Measurements from ENCODE around the gene RPL35.

Gene RPL35

GRCh38 chr9:124877021-124877782 lies 15.4 kb upstream of the RPL35 start:
- no peak for DNase-seq (ENCODE audit: low spot score)

- no peak for DNase-seq (ENCODE audit: low spot score)
Observed at GRCh38 chr9:124875501-124875900, 13.7 kb upstream of the RPL35 start.

- peak; percentile 64 for DNase-seq (ENCODE audit: low spot score)
Observed at GRCh38 chr9:124873664-124874063, 11.9 kb upstream of the RPL35 start.

- DNase-seq (ENCODE audit: low spot score): no peak
Observed at GRCh38 chr9:124871156-124871561, 9.4 kb upstream of the RPL35 start.

GRCh38 chr9:124870723-124871122 lies 9.0 kb upstream of the RPL35 start:
- no peak for DNase-seq (ENCODE audit: low spot score)

DNA sequence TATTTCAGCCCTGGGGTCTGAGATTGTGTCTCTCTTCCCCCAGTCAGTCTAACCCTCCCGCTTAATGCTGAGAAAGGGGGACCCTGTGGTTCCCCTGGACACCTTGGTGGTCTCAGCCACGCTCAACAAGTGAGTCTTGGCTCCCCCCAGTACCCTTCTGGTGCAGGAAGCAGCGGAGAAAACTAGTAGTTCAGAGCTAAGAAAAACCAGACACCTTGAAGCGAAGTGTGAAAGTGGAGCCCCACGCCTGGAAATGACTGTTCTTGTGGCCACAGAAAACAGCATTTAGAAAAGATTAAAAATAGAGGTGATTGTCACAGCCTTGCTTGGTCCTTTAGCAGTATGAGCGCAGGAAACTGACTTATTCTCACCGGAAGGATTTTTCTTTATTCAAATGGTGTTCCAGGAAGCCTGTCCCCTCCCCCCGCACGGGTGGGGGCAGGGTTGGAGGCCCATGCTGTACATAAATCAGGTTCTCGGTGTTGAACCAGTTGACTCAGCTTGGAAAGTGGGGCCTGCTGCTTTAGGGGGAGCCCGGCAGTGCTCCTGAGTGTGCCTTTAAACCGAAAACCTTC lies 8.3 kb upstream of the RPL35 start:
- peak; percentile 94 for DNase-seq (ENCODE audit: low spot score)

GRCh38 chr9:124869466-124869985 lies 7.8 kb upstream of the RPL35 start:
- DNase-seq (ENCODE audit: low spot score): peak; percentile 33

DNA sequence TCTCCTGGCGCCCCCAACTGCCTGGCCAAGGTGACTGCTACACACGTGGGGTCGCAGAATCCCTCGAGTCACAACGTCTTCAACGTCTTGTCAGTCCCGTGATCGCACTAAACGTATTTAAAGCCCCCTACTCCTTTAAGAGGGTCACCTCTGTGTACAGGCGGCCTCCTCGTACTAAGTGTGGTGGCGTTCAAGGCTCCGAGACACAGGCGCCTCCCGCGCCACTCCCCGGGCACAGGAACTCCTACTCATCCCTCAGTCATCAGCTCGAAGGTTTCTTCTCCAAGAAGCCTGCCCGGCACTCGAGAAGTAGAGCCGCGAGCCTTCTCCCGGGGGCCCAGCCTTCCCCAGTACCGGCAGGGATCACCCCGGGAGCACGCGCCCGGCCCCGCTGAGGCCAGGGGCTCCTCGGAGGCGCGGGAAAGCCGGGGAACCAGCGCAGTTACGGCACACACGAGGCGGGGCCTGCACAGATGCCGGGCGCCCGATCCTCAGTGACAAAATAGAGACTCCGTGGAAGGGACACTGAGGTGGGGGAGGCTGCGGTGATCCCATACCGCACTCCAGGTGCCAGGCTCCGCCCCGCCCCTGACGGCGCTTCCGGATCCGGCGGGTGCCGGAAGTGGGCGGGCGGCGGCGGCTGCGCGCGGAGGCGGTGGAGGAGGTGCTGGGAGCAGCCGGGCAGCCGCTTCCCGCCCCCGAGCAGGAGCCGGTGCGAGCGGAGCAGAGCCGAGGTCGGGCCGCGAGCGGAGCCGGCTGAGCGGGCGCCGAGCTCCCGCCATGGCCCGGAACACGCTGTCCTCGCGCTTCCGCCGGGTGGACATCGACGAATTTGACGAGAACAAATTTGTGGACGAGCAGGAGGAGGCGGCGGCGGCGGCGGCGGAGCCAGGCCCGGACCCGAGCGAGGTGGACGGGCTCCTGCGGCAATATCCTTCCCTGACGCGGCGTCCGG lies 7.0 kb upstream of the RPL35 start:
- peak; percentile 86 for DNase-seq (ENCODE audit: low spot score)

- DNase-seq (ENCODE audit: low spot score): no peak
Observed at GRCh38 chr9:124863371-124863871, 1.7 kb upstream of the RPL35 start.

DNA sequence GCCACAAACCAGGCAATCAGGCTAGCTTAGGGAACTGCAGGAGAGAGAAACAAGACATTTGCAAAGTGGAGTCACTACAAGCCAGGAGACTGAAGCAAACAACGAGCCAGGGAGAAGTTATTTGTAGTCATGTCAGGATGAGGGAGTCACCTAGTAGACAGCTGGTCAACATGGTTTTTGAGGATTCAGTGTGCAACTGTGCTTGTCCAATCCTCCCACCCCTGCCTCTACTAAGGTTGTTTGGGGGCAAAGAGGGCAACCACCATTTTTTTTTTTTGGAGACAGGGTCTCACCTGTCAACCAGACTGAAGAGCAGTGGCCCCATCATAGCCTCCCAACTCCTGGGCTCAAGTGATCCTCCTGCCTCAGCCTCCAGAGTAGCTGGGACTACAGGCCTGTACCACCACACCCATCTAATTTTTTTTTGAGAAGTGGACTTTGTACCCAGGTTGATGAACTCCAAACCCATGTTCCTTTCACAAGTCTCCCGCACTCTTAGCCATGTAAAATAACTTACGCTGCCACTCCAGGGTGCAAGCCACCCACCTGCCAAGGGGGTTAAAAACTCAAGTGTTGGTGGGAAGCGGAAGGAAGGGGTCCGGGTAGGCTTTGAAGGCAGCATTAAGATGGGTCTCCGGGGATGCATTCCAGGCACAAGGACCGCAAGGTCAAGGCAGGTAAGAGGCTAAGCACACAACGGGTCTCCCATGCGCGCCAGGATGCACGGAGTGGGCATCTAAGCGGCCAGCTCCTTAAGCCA lies 995 bp downstream of the RPL35 start:
- DNase-seq (ENCODE audit: low spot score): no peak

GRCh38 chr9:124859803-124860581 lies 1.8 kb downstream of the RPL35 start:
- no peak for DNase-seq (ENCODE audit: low spot score)

DNA sequence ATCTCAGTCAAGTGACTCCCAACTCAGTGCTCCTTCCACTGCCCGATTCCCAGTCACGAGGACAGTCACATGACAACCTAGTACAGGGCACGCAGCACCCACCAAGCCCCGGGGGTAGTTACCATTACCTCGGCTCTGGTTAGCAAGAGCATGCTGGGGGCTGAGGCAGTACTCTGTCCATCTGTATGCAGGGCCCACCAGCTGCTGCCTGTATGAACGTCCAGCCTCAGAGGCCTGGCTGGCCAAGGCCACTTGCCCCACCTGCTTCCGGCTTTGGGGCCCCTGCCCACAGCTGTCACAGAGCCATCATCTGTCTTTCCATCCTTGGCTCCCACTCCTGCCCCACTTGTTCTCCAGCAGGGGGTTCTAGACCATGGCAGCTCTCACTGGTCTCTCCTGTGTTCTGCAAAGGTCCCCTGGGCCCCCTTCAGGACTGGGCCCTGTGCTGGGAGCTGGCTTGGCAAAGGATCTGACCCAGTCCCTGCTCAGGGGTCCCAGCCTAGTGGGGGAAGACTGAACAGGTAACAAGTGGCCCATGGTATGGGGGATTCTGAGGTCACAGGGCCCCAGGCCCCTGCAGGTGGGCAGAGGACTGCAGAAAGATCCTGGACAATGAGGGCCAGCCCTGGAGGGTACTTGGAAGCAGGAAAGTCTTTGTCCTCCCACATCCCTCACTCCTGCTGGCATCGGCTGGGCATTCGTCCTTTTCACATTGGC lies 3.3 kb downstream of the RPL35 start:
- DNase-seq (ENCODE audit: low spot score): no peak

- DNase-seq (ENCODE audit: low spot score): no peak
Observed at GRCh38 chr9:124857533-124858162, 4.1 kb downstream of the RPL35 start.

DNA sequence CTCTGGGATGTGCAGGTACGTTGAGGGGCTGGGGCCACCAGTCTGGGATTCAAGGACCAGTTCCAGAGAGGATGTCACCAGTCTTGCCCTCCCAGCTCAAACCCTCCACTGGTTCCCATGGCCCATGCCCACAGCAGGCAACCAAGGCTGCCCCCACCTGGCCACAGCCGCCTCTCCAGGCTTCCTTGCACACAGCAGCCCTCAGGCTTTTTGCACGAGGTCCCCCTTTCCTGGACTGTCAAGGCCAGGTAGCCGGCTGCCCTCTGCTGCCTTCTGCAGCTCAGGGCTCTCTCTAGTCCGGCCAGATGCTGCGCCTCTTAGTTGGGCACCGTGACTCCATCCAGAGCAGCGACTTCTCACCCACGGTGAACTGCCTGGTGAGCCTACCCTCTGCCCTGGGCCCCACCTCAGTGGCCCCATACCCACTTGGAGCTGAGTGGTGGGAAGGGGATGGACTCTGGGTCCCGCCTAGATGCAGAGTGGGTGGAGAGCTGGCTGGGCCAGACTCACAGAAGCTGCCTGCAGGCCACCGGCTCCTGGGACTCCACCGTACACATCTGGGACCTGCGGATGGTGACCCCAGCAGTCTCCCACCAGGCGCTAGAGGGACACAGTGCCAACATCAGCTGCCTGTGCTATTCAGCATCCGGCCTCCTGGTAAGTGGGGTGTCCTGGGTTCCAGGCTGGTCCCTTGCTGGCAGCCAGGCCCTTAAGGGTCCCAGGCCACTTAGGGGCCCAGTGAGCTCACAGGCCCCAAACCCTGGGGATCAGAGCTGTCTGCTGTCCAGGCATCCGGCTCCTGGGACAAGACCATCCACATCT lies 5.6 kb downstream of the RPL35 start:
- DNase-seq (ENCODE audit: low spot score): no peak

DNA sequence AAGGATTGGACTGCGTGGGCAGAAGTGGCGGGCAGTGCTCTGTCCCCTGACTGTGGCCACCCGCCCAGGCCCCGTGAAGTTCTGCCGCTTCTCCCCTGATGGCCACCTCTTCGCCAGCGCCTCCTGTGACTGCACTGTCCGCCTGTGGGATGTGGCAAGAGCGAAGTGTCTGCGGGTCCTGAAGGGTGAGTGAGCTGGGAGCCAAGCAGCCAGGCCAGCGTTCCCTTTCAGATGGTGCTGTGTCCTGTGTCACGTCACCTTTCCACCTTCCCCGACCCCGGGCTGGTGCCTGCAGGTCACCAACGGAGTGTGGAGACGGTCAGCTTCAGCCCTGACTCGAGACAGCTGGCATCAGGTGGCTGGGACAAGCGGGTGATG lies 6.2 kb downstream of the RPL35 start:
- no peak for DNase-seq (ENCODE audit: low spot score)

- DNase-seq (ENCODE audit: low spot score): no peak
Observed at GRCh38 chr9:124854822-124855221, 6.9 kb downstream of the RPL35 start.

DNA sequence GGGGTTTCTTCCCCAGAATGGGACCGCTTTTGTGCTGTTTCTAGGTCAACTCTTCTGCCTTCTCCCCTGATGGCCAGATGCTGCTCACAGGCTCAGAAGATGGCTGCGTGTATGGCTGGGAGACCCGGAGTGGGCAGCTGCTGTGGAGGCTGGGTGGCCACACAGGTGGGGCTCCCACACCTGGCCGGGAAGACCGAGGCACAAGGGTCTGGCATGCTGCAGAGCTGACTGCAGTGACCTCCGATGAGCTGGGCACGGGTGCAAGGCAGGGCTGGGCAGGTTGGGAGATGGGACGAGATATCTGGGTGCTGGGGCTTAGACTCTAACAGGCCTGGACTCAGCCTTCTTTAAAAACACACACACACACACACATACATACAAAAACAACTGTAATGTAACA lies 7.6 kb downstream of the RPL35 start:
- DNase-seq (ENCODE audit: low spot score): no peak

GRCh38 chr9:124853605-124854143 lies 8.1 kb downstream of the RPL35 start:
- DNase-seq (ENCODE audit: low spot score): no peak
